Measurements from ENCODE around the gene FAM120AOS. TPM values are rescaled to one million over a fixed set of nuclear protein-coding genes. Genes with fewer than 3 reads are reported as not detected.
A peak's percentile ranks its signal among the peaks of the same experiment; 100 is the strongest.

FAM120AOS gene
- polyA plus RNA-seq, 1 of the 3 experiments (the other 2 are of a cell fraction) = 30.1 TPM

DNA sequence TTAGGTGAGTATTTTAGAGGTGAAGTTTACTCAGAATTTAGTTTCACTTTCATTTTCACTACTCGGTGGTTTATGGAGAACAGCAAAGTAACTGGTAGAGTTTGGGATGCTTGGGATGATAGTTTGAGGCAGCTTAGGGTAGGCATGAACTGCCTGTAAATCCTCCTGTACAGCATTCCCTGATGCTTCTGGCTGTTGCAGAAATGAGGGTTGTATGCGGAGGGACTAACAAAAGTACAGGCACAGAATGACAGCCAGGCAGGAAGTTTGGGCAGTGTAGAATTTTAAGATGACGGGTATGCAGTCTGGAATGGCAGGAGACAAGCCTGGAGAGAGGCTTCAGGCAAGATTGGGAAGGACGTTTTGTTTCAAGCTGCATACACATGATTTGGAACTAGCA is 48.0 kb upstream of the FAM120AOS start:
- no peaks in the 10 kb centered on the region for H3K27me3 ChIP-seq (ENCODE audit: insufficient read depth)
- H3K4me3 ChIP-seq (ENCODE audit: low read depth in 2 of 2, low read length in 1 of 2) = peak overlapping the region in 1 of 2 experiments; percentile 25; a peak in 1 of 4 replicates
- peaks cover 25 to 49% of the 10 kb centered on the region in 2 experiments for H3K36me3 ChIP-seq (replicated peaks in 1 of 2; ENCODE audit: control insufficient read depth in 1 of 2, insufficient read depth in 2 of 2, low read length in 1 of 2)
- H3K9me2 ChIP-seq = no peaks in the 10 kb centered on the region
- peaks cover 34% of the 10 kb centered on the region for H3K79me2 ChIP-seq (ENCODE audit: insufficient read depth)
- no peaks in the 10 kb centered on the region for H4K20me1 ChIP-seq (ENCODE audit: insufficient read depth)
- CTCF ChIA-PET = interaction anchor here (1.1 kb wide), 1 partner anchor 65 kb away, joined by 3 read pairs; no protein-coding TSS in a partner anchor
- no peak overlapping the region for H3K9ac ChIP-seq
- peak overlapping the region; percentile 71 for H3K4me2 ChIP-seq
- no peaks in the 10 kb centered on the region for H3F3A ChIP-seq (replicated peaks; ENCODE audit: insufficient read depth)
- peak overlapping the region; percentile 33; the same call in 1 of the 2 replicates for H2AFZ ChIP-seq (ENCODE audit: low read depth)
- 84% methylated on average over 4 of the region's 4 CpGs for WGBS (ENCODE audit: low lambda C conversion rate)
- no peaks in the 10 kb centered on the region for H3K9me3 ChIP-seq
- DNase-seq = no peak
- peaks cover 0 to 7% of the 10 kb centered on the region in 2 experiments; a peak in 2 of 4 replicates for H3K4me1 ChIP-seq (ENCODE audit: control insufficient read depth in 1 of 2, insufficient read depth in 2 of 2, low read depth in 1 of 2, low read length in 1 of 2)
- TF ChIP-seq, protein P1, sequence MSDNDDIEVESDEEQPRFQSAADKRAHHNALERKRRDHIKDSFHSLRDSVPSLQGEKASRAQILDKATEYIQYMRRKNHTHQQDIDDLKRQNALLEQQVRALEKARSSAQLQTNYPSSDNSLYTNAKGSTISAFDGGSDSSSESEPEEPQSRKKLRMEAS (IDR thresholded peaks at IDR 0.05; ENCODE audit: low read depth) = no peak
- TF ChIP-seq, protein P2, sequence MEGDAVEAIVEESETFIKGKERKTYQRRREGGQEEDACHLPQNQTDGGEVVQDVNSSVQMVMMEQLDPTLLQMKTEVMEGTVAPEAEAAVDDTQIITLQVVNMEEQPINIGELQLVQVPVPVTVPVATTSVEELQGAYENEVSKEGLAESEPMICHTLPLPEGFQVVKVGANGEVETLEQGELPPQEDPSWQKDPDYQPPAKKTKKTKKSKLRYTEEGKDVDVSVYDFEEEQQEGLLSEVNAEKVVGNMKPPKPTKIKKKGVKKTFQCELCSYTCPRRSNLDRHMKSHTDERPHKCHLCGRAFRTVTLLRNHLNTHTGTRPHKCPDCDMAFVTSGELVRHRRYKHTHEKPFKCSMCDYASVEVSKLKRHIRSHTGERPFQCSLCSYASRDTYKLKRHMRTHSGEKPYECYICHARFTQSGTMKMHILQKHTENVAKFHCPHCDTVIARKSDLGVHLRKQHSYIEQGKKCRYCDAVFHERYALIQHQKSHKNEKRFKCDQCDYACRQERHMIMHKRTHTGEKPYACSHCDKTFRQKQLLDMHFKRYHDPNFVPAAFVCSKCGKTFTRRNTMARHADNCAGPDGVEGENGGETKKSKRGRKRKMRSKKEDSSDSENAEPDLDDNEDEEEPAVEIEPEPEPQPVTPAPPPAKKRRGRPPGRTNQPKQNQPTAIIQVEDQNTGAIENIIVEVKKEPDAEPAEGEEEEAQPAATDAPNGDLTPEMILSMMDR (IDR thresholded peaks at IDR 0.05) = no peak
- TF ChIP-seq USF1 (IDR thresholded peaks at IDR 0.05; ENCODE audit: borderline replicate concordance, low read depth) (no peak), PBX3 (IDR thresholded peaks at IDR 0.05) (no peak), SIN3A (IDR thresholded peaks at IDR 0.05; ENCODE audit: borderline replicate concordance, low read depth, low read length) (no peak), GATA2 (CRISPR knock-in tag; IDR thresholded peaks at IDR 0.05) (no peak)
- TF ChIP-seq, protein P3, sequence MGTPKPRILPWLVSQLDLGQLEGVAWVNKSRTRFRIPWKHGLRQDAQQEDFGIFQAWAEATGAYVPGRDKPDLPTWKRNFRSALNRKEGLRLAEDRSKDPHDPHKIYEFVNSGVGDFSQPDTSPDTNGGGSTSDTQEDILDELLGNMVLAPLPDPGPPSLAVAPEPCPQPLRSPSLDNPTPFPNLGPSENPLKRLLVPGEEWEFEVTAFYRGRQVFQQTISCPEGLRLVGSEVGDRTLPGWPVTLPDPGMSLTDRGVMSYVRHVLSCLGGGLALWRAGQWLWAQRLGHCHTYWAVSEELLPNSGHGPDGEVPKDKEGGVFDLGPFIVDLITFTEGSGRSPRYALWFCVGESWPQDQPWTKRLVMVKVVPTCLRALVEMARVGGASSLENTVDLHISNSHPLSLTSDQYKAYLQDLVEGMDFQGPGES (IDR thresholded peaks at IDR 0.05; ENCODE audit: low read depth, low read length) = no peak
- POLR2A ChIA-PET = no interaction called here
- H3K27ac ChIP-seq (ENCODE audit: low read depth in 2 of 2, low read length in 1 of 2) = peak overlapping the region in 1 of 2 experiments; percentile 16; a peak in 1 of 4 replicates

DNA sequence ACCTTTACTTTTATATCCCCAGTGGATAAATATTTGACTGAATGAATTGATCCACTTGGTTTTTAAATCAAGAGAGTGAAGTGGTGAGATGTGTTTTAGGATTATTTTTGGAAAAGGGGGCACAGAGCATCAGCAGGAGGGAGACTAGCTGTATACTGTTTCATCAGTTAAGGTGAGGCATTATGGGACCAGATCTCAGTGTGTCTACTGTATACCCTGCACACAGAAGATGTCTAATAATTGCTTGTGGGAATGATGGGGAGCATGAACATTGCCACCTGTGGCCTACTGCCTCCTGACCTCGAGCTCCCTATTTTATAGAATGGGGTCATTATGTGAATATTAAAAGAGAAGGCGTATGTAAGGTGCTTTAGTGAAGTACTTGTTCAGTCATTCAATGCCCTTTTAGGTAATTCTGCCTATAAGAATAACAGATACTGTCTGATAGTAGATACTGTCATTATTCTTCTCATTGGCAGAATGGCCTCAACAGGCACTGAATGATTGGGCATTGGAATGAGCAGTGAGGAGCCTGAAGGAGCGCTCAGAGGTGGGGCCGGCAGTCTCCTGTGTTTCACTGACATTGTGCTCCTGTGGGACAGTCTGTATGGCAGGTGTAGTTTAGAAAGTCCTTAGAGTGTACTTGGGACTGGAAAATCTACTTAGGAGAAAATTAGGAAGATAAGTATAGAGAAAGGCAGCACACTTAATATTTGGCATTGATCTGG is 47.4 kb upstream of the FAM120AOS start:
- WGBS (ENCODE audit: low lambda C conversion rate) = 92% methylated on average over 4 of the region's 4 CpGs
- no peaks in the 10 kb centered on the region for H4K20me1 ChIP-seq (ENCODE audit: insufficient read depth)
- no peaks in the 10 kb centered on the region for H3K9me2 ChIP-seq
- H3K79me2 ChIP-seq (ENCODE audit: insufficient read depth) = peaks cover 27% of the 10 kb centered on the region
- H3K27ac ChIP-seq (ENCODE audit: low read depth in 2 of 2, low read length in 1 of 2) = peak overlapping the region in 1 of 2 experiments; percentile 16; a peak in 1 of 4 replicates
- H3K36me3 ChIP-seq (replicated peaks in 1 of 2; ENCODE audit: control insufficient read depth in 1 of 2, insufficient read depth in 2 of 2, low read length in 1 of 2) = peaks cover 25 to 51% of the 10 kb centered on the region in 2 experiments
- no peaks in the 10 kb centered on the region for H3K9me3 ChIP-seq
- H3K4me3 ChIP-seq (ENCODE audit: low read depth in 2 of 2, low read length in 1 of 2) = peak overlapping the region in 1 of 2 experiments; percentile 25; a peak in 1 of 4 replicates
- DNase-seq = no peak
- H2AFZ ChIP-seq (ENCODE audit: low read depth) = peak overlapping the region; percentile 33; the same call in 1 of the 2 replicates
- peaks cover 0 to 7% of the 10 kb centered on the region in 2 experiments; a peak in 2 of 4 replicates for H3K4me1 ChIP-seq (ENCODE audit: control insufficient read depth in 1 of 2, insufficient read depth in 2 of 2, low read depth in 1 of 2, low read length in 1 of 2)
- H3K9ac ChIP-seq = no peak overlapping the region
- no peak for TF ChIP-seq FOSL2 (IDR thresholded peaks at IDR 0.05; ENCODE audit: borderline replicate concordance, low read depth)
- no peak for TF ChIP-seq ELF1 (IDR thresholded peaks at IDR 0.05)
- no peaks in the 10 kb centered on the region for H3F3A ChIP-seq (replicated peaks; ENCODE audit: insufficient read depth)
- peak overlapping the region; percentile 71 for H3K4me2 ChIP-seq
- H3K27me3 ChIP-seq (ENCODE audit: insufficient read depth) = no peaks in the 10 kb centered on the region
- ChIA-PET CTCF (no interaction called here), POLR2A (no interaction called here)
